ENCODE measurements around the gene ARMC3.

Gene ARMC3

GRCh38 chr10:23081221-23081750 is 153.4 kb downstream of the ARMC3 start:
- DNase-seq, result no peak

GRCh38 chr10:23081891-23082290 is 154.0 kb downstream of the ARMC3 start:
- DNase-seq, result no peak

Measured in GF-D8 (cell line).